Skeletal muscle tissue (tissue), 4 donors: ENCODE data around the gene C4orf17. TPM values are rescaled to one million over a fixed set of nuclear protein-coding genes. Genes with fewer than 3 reads are reported as not detected.
"Not testable (repeated sequence)": the region's sequence is repeated elsewhere in the genome, so short reads cannot be mapped to it uniquely, and the experiment has no call there.

Source experiments
- H3K27ac ChIP-seq: one replicate; pipeline ENCODE4 v1.7.0; 2013; ENCODE audit warnings: mild to moderate bottlenecking, low read depth, low read length, inconsistent platforms
- H3K27me3 ChIP-seq, 3 donors: one replicate each; pipeline ENCODE4 v1.7.0; 2013; ENCODE audit warnings: low read length in 3 of 3; ENCODE audit not compliant: control insufficient read depth in 3 of 3, insufficient read depth in 3 of 3
- H3K36me3 ChIP-seq, 3 donors: one replicate each; pipeline ENCODE4 v1.7.0; 2013; ENCODE audit warnings: low read length in 3 of 3; ENCODE audit not compliant: control insufficient read depth in 3 of 3, insufficient read depth in 3 of 3
- H3K4me1 ChIP-seq, 3 donors: one replicate each; pipeline ENCODE4 v1.7.0; 2013; ENCODE audit warnings: low read length in 3 of 3, mild to moderate bottlenecking in 3 of 3; ENCODE audit not compliant: control insufficient read depth in 3 of 3, insufficient read depth in 3 of 3
- H3K4me3 ChIP-seq, 3 donors: one replicate each; pipeline ENCODE4 v1.7.0; 2013; ENCODE audit warnings: low read length in 3 of 3
- H3K9ac ChIP-seq, 3 donors: one replicate each; pipeline ENCODE4 v1.7.0; 2013; ENCODE audit warnings: low read length in 3 of 3, mild to moderate bottlenecking in 3 of 3, moderate library complexity in 2 of 3, low read depth in 1 of 3
- H3K9me3 ChIP-seq, 3 donors: one replicate each; pipeline ENCODE4 v1.7.0; 2013; ENCODE audit warnings: low read length in 3 of 3; ENCODE audit not compliant: control insufficient read depth in 3 of 3
- total RNA-seq: library from RNA; depleted of rRNA; stranded (reverse); fragments of >200 nt; gene quantifications from one replicate; pipeline ENCODE4 v1.2.3, GENCODE V29; 2014
- donor health status: Osteomylitis.

The C4orf17 gene
- total RNA-seq, 1 donor from 2014 or later, result not detected

GRCh38 chr4:99534699-99535098, 23.9 kb downstream of the C4orf17 start:
- H3K9me3 ChIP-seq, H3K9ac ChIP-seq, H3K27me3 ChIP-seq, H3K36me3 ChIP-seq, H3K27ac ChIP-seq, H3K4me1 ChIP-seq, H3K4me3 ChIP-seq: not testable (repeated sequence)

GRCh38 chr4:99536271-99536670, 25.4 kb downstream of the C4orf17 start:
- Histone ChIP-seq H3K9ac (no peak overlapping the region), H3K27me3 (no peaks in the 10 kb centered on the region), H3K36me3 (no peaks in the 10 kb centered on the region), H3K4me1 (no peaks in the 10 kb centered on the region), H3K4me3 (no peak overlapping the region), H3K9me3 (no peaks in the 10 kb centered on the region), H3K27ac (no peak overlapping the region)

GRCh38 chr4:99536848-99537247, 26.0 kb downstream of the C4orf17 start:
- H3K27ac ChIP-seq, result no peak overlapping the region
- H3K36me3 ChIP-seq, result no peaks in the 10 kb centered on the region
- H3K4me3 ChIP-seq, result no peak overlapping the region
- H3K27me3 ChIP-seq, result no peaks in the 10 kb centered on the region
- no peaks in the 10 kb centered on the region for H3K9me3 ChIP-seq
- no peaks in the 10 kb centered on the region for H3K4me1 ChIP-seq
- H3K9ac ChIP-seq, result no peak overlapping the region

GRCh38 chr4:99537674-99538073, 26.9 kb downstream of the C4orf17 start:
- no peaks in the 10 kb centered on the region for H3K36me3 ChIP-seq
- H3K9me3 ChIP-seq, result no peaks in the 10 kb centered on the region
- no peak overlapping the region for H3K4me3 ChIP-seq
- no peak overlapping the region for H3K9ac ChIP-seq
- no peak overlapping the region for H3K27ac ChIP-seq
- H3K27me3 ChIP-seq, result no peaks in the 10 kb centered on the region
- no peaks in the 10 kb centered on the region for H3K4me1 ChIP-seq

GRCh38 chr4:99540277-99540939, 29.6 kb downstream of the C4orf17 start:
- no peaks in the 10 kb centered on the region for H3K36me3 ChIP-seq
- no peak overlapping the region for H3K4me3 ChIP-seq
- H3K9me3 ChIP-seq, result no peaks in the 10 kb centered on the region
- no peak overlapping the region for H3K9ac ChIP-seq
- H3K4me1 ChIP-seq, result no peaks in the 10 kb centered on the region
- H3K27ac ChIP-seq, result no peak overlapping the region
- no peaks in the 10 kb centered on the region for H3K27me3 ChIP-seq

GRCh38 chr4:99552872-99553271, 42.1 kb downstream of the C4orf17 start:
- Histone ChIP-seq H3K9ac (no peak overlapping the region), H3K4me3 (no peak overlapping the region), H3K27ac (no peak overlapping the region), H3K9me3 (no peaks in the 10 kb centered on the region), H3K36me3 (peaks cover 0 to 16% (median 4%) of the 10 kb centered on the region in 3 donors), H3K27me3 (no peaks in the 10 kb centered on the region), H3K4me1 (no peaks in the 10 kb centered on the region)

- peak within 1 kb of the TSS; percentile 92 for H3K27ac ChIP-seq
- H3K36me3 ChIP-seq, result no peaks in the 10 kb centered on the region
- peak within 1 kb of the TSS; percentile 81 to 99 (median 92) for H3K9ac ChIP-seq
- no peaks in the 10 kb centered on the region for H3K27me3 ChIP-seq
- H3K9me3 ChIP-seq, result no peaks in the 10 kb centered on the region
- peak within 1 kb of the TSS; percentile 89 to 95 (median 94) for H3K4me3 ChIP-seq
- no peaks in the 10 kb centered on the region for H3K4me1 ChIP-seq
Observed at GRCh38 chr4:99563310-99564186, 52.7 kb downstream of the C4orf17 start, which contains the start of gene TRMT10A. Gene TRMT10A (minus strand): TSS chr4:99564039. CDS start chr4:99559338, 4,701 bp downstream.

- H3K27ac ChIP-seq, result peak overlapping the region; percentile 92
Observed at GRCh38 chr4:99564921-99565320, 54.1 kb downstream of the C4orf17 start.

GRCh38 chr4:99571883-99572282, 61.1 kb downstream of the C4orf17 start:
- no peak overlapping the region for H3K27ac ChIP-seq
- no peaks in the 10 kb centered on the region for H3K4me1 ChIP-seq
- H3K9me3 ChIP-seq, result no peaks in the 10 kb centered on the region
- H3K27me3 ChIP-seq, result no peaks in the 10 kb centered on the region
- no peaks in the 10 kb centered on the region for H3K36me3 ChIP-seq
- no peak overlapping the region for H3K4me3 ChIP-seq
- peak overlapping the region in 1 of 3 donors; percentile 23 for H3K9ac ChIP-seq

More at GRCh38 chr4:99564921-99565320, 54.1 kb downstream of the C4orf17 start:
- no peaks in the 10 kb centered on the region for H3K27me3 ChIP-seq
- H3K4me3 ChIP-seq, result peak overlapping the region in 1 of 3 donors; percentile 95
- no peaks in the 10 kb centered on the region for H3K9me3 ChIP-seq
- H3K36me3 ChIP-seq, result no peaks in the 10 kb centered on the region
- H3K9ac ChIP-seq, result peak overlapping the region; percentile 48 to 83 (median 57)
- H3K4me1 ChIP-seq, result no peaks in the 10 kb centered on the region
